Kasumi-1 (cell line): Measurements from ENCODE around the gene SALL3.
"Not testable (repeated sequence)": the region's sequence is repeated elsewhere in the genome, so short reads cannot be mapped to it uniquely, and the experiment has no call there.

Source experiments
- DNase-seq, 2 experiments: peaks; one replicate each; lab custom pipeline; 2025; lab: John Stamatoyannopoulos, UW

The SALL3 gene

DNA sequence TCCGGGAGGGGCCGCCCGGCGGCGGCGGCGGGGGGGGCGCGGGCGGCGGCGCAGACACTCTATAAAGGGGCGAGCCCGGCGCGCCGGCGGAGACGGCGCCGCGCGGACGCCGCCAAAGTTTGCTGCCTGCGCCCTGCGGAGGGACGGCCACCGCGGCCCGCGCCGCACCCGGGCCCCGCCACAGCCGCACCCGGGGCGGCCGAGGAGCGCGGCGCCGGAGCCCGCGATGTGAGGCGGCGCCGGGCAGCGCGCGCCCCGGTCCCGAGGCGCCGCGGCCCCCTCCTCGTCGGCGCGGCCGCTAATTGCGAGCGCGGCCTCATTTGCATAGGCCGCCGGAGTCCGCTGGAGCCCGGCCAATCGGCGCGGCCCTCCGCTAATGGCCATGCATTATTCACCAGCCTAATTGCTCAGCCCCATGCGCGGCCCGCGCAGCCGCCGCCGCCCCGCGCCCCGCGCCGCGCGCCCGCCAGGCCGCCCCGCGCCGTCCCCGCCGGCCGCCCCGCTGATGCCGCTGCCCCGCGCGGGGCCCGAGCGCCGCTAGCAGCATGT, at the start of gene SALL3:
TSS of gene SALL3 (plus strand) at position 89 of the 549 bp plus-strand sequence. CDS start at position 546, 457 bp downstream.
- no peak for DNase-seq

DNA sequence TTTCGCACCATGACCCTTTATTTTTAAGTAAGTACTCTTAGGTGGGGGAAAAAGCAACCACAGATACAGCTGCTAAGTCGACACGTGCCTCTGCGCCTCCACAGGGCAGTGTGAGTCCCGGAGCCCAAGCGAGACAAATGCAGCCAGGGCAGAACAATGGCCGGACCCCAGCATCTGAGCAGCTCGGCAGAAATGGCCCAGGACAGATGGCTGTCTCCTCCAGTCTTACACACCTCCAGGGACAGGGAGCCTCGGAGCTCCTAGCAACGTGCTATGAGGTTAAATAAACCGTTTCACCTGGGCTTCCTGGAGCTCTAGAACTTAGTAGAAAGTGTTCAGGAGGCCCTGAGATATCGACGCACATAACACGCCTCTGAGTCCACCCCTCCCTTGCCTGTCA, 47.3 kb upstream of the SALL3 start:
- no peak for DNase-seq

DNA sequence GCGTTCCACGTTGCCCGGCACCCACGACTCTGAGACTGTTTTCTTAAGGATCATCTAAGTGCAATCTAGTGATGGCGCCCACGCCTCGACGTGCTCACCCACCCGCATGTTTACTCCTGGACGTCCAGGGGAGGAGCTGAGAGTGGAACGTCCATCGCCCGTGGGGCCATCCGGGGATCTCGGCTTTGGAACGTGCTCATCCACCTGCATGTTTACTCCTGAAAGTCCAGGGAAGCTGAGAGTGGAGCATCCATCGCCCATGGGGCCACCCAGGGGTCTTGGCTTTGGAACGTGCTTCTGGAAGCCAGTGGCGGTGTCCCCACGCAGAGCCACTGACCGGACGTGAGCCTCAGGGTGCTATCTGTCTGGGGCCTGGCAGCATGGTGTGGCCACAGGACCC, 45.6 kb upstream of the SALL3 start:
- DNase-seq, result no peak

DNA sequence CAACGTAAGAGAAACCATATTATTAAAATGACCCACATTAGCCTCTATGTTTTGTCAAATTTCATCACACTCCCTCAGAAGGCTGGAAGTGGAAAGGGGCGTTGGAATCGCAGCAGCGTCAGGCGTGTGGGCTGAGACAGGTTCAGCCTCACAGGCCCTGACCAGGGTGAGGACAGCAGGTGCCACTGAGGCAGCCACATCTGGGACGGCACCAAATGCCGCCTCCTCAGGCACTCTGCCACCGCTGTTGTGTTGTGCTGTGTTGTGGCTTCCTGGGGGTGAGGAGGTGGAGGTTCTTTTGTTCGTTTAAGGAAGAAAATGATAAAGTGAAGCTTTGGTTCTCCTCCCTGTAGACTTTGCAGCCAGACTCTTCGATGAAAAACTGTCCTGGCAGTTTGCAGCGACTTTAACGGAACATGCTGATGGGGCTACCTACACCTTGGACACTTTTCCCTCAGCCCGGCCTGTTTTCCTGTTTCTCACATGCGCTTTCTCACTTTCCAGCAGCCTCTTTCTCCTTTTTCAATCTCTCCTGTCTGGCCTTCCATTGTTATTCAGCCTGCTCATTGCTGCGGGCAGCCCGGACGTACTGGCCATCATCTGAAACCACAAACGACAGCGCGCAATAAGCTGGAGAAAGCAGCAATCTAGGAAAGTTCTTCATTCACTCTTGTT, 44.9 kb upstream of the SALL3 start:
- no peak for DNase-seq

DNA sequence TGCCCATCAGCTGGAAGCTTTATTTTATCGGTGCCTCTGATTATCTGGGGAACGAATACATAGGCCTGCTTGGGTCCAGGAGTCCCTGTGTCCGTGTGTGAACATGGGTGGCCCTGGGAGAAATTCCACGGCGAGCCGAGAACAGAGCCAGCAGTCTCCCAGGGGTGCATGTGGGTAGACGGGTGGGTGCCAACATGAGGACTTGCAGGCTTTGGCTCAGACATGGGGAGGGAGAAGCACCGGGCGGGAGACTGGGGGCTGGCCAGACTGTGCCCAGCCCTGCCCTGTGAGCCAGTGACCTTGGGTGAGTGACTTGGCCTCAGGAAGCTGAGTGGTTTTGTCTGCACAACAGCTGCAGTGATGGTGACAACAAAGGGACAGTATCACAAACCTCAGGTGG, 44.2 kb upstream of the SALL3 start:
- no peak for DNase-seq

DNA sequence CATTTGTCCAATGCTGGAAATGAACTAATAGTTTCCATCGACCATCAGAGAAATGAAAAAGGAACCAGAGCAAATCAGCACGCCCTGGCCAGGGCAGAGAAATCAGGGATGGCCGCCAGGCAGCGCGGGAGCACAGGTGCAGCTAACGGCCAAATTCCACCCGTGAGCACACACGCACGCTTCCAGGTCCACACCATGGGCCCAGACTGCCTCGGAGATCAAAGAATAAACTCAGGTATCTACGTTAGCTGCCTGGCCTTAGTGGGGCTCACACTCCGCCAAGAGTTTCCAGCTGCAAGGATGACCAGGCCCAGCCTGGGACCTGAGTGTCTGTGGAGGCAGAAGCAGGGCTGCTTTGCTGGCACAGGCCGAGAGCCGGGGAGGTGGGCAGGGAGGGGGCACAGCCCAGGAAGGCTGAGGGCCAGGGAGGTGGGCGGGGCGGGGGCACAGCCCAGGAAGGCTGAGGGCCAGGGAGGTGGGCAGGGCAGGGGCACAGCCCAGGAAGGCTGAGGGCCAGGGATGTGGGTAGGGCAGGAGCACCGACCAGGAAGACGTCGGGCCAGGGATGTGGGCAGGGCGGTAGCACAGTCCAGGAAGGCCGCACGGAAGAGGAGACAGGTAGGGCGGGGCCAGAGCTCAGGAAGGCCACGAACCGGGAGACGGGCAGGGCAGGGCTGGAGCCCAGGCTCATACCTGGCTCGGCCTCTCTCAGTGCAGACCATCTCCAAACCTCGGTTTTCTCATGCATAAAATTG, 43.2 kb upstream of the SALL3 start:
- no peak for DNase-seq

DNA sequence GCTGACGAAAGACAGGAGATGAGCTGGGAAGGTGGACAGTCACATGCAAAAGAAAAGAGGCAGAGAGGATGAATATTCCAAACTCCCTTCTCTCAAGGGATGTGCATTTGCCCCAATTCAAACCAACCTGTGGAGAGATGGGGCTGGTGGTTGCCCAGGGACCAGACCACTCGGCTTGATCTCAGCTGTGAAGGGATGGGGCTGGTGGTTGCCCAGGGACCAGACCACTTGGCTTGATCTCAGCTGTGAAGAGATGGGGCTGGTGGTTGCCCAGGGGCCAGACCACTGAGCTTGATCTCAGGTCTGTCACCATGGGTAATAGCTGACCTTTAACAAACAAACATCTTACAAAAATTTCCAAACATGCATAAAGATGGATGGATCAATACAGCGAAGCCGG, 42.5 kb upstream of the SALL3 start:
- DNase-seq, result no peak

DNA sequence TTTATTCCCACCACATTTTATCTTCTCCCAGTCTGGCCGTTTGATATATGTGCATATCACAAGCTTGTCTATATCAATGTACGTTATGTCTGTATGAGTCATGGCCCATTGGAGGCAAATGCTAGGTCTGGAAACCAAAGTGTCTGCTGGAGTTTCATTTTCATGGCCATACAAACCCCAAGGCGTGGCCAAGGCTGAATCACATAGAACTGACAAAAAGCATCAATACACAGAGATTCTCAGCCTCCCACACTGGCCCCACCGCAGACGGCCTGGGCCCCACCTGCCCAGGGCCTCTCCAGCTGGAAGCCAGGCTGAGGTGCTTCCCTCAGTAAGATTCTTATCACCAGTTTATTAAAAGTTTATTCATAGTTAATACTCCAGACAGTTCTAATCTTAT, 40.5 kb upstream of the SALL3 start:
- DNase-seq, result no peak

DNA sequence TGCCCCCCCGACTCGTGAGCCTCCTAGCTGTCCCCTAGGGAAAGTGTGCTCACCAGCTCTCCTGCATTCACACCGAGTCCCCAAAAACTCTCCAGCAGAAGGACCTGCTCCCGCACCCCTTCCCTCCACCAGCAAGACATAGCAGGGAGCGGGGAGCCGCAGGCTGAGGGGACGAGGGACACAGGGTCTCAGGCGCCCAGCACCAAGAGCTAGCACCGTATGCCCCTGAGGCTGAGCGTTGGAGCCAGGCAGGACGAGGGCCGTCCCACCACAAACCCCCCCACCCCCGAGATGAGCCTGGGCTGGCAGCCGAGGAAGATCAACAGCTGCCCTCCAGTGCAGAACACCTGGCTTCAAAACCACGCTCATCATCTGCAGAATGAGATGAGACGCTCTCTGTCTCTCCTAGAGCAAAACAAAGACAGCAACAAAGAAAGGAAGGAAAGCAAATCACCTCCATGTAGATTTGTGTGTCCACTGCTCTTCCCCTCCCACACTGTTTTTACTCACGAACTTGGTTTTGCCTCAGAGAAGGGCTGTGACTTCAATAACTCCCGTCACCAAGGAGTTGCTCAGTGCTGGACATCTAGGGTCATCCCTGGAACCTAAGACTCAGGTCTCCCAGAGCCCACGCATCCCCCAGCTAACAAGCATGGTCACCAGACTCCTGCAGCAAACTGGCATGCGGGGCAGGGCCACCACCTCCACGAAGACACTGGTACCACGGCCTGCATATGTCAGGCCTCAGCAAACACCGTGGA, 39.7 kb upstream of the SALL3 start:
- no peak for DNase-seq

DNA sequence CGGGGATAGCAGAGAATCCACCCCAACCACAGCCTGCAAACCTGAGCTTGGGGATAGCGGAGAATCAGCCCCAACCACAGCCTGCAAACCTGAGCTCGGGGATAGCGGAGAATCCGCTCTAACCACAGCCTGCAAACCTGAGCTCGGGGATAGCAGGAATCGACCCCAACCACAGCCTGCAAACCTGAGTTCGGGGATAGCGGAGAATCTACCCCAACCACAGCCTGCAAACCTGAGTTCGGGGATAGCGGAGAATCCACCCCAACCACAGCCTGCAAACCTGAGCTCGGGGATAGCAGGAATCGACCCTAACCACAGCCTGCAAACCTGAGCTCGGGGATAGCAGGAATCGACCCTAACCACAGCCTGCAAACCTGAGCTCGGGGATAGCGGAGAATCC, 37.4 kb upstream of the SALL3 start:
- DNase-seq, result not testable (repeated sequence)

DNA sequence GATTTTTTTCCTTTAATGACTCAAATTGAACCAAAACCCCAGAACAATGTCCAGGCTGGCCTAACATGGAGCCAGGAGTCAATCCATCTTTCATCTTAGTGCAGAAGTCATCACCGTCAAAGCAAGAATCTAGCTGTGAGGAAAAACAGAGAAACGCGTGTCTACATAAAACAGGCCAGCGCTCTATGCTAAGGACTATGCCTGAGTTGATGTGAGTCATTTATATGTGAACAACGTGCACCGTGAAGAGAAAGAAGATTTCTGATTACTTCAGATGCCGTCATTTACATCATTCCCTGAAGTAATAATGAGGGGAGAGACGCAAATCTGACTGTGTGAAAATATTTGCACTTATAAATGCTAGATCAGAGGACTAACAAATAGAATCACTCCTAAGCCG, 34.0 kb upstream of the SALL3 start:
- DNase-seq, result no peak

DNA sequence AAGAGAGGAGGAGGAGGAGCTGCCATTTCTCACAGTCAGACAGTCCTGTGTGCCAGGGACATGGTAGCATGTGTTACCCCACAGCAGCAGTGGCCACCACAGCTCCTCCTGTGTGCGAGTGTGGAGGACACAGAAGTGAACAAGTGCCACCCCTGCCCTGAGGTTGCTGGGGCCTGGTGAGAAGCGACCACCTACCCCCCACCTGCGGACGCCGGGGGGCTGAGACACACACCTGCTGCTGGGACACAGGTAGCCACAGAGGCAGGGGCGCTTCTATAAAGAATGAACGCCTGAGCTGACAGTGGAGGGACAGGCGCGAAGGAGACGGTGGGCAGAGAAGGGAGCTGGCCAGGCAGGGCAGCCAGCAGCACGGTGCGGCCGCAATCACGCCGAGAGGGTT, 32.3 kb upstream of the SALL3 start:
- DNase-seq, result no peak

DNA sequence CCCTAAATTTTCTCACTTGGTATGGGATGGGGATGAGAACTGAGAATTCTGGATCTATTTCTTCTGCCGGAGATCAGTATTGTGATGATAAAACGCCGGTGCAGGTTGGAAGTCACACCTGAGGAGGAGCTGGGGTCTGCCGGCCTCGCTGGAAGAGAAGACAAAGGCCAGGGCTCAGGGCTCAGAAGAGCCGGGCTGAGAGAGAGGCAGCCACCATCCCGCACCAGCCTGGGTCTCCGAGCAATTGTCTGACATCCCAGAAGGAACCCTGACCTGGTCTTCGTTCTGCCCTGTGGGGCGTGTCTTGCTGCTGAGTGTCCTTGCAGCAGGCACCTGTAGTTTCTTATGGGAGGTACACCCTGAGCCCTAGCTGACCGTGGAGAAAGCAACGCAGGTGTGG, 31.4 kb upstream of the SALL3 start:
- DNase-seq, result no peak

DNA sequence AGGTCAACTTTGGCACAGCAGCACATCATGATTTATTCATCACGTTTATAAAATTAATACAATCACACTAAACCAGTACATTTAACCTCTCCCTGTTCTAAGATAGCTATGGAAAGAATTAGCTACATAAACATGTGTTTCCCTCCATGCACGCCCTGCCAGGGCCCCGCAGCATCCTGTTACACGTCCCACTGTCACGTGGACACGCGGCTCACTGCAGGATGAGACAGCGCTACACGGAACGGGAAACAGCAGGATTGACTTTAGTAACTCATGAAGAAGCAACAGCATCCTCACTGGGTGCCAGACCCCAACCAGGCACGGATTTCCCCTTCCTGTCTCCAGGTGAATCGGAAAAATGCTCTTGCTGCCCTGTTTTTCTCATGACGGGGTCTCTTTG, 30.9 kb upstream of the SALL3 start:
- DNase-seq, result no peak

DNA sequence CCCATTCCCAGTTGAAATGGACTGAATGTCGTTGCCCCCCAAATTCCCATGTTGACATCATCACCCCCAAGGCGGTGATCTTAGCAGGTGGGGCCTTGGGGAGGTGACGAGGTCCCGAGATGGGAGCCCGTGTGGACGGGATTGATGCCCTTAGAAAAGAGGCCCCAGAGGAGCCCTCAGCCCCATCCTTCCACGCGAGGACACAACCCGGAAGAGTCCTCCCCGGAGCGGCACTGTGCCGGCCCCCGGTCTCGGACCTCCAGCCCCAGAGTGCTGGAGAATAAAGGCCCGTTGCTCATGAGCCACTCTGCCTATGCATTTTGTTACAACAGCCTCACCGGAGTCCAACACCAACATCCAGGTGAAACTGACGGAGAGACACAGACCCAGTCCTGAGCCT, 30.4 kb upstream of the SALL3 start:
- no peak for DNase-seq

DNA sequence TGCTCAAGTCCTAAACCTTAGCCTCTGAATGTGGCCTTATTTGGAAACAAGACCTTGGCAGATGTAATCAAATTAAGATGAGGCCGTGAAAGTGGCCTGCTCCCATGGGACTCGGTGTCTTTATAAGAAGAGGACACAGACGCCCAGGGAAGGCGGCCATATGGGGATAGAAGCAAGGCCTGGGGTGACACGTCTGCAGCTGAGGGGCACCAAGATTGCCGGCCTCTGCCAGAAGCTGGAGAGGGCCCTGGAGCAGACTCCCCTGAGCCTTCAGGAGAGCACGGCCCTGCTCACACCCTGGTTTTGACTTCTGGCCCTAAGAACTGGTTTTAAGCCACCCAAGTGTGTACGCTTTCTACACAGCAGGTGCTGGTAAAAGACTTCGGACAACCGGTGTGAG, 29.2 kb upstream of the SALL3 start:
- DNase-seq, result no peak

DNA sequence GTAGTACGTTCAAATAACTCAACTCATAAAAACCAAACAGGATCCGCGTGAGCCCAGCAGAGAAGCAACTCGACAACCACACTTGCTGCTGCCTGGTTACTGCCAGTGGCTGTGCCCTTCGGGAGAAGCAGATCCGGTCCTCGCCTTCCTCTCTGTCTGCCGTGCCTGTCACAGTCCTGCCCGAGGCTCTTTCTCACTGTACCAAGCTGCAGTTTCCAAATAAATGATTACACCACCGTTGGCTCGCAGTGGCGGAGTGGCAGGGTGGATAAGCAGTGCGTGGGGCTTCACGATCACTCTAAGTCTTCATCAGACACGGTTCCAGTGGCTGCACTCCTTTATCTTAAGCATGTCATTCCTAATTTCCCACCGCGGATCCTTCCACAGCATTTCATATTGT, 26.1 kb upstream of the SALL3 start:
- DNase-seq, result no peak

DNA sequence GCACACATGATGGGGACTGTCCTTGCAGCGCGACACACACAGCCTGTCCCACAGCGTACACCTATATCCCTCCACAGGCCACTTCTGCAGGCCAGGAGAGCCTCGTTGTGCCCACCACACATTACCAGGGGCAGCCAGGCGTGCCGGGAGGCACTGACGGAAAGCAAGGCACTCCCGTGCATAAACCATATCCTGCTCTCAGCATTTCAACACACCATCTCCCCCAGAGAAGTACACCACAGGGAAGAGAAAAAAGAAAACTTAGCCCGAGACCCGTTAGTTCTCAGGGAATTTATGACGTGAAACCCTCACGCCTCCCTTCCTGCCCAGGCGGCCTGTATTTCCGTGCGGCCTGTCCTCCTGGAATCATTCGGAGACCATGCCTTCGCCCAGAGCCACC, 24.6 kb upstream of the SALL3 start:
- no peak for DNase-seq

DNA sequence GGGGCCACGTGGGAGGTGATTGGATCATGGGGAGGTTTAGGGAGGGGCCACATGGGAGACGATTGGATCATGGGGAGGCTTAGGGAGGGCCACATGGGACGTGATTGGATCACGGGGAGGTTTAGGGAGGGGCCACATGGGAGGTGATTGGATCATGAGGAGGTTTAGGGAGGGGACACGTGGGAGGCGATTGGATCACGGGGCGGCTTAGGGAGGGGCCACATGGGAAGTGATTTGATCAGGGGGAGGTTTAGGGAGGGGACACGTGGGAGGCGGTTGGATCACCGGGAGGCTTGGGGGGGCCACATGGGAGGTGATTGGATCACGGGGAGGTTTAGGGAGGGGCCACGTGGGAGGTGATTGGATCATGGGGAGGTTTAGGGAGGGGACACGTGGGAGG, 22.5 kb upstream of the SALL3 start:
- no peak for DNase-seq

DNA sequence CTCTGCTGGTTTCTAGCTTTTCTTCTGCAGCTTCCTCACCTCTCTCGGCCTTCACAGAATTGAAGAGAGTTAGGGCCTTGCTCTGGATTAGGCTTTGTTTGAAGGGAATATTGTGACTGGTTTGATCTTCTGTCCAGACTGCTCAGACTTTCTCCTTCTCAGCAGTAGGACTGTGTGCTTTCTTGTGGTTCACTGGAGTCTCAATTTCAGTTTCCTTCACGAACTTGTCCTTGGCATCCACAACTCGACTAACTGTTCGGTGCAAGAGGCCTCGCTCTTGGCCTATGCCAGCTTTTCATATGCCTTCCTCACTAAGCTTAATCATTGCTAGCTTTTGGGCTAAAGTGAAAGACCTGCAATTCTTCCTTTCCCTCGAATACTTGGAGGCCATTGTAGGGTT, 18.9 kb upstream of the SALL3 start:
- no peak for DNase-seq

DNA sequence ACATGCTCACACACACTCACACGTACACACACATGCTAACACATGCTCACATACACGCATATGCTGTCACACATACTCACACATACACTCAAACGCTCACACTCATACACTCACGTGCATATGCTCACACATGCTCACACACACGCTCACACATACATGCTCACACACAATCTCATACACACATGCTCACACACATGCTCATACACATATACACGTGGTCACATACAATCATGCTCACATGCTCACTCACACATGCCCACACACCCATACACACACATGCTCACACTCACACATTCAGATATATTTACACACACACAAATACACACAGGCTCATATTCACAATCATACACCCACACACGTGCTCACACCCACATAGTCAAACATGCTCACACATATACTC, 17.5 kb upstream of the SALL3 start:
- DNase-seq, result no peak

DNA sequence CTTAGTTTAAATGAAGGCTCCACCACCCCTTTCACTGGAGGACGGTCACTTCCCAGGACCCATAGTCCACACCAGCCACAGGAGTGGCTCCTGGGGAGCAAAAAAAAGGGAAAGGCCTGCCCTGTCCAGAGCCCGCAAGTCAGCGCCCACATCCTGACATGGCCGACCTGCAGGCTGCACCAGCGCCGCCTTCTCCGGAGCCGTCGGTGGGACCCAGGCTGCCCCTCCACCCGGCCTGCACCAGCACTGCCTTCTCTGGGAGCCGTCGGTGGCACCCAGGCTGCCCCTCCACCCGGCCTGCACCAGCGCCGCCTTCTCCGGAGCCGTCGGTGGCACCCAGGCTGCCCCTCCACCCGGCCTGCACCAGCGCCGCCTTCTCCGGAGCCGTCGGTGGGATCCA, 14.9 kb upstream of the SALL3 start:
- not testable (repeated sequence) for DNase-seq

DNA sequence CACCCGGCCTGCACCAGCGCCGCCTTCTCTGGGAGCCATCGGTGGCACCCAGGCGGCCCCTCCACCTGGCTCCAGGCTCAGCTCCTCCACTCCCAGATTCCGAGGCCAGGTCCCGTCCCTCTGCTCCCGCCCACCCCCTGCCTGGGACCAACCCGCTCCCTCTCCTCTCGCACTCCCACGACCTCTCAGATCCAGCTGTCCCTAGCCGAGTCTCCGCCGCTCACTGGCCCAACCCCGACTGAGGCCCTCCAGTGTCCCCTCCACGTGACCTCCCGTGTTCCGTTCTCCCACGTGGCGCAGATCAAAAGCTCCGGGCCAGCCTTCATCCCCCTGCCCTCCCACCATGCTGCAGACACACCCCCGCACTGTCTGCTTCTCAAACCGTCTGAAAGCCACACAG, 14.4 kb upstream of the SALL3 start:
- DNase-seq, result no peak
